Esophagus squamous epithelium (tissue), 5 donors: ENCODE data around the gene ANKLE1. TPM values are rescaled to one million over a fixed set of nuclear protein-coding genes. Genes with fewer than 3 reads are reported as not detected.

ENCODE experiments used
- DNase-seq: peaks from one replicate; lab custom pipeline; 2025; lab: John Stamatoyannopoulos, UW
- H3K27ac ChIP-seq, 4 donors: fragments of 200-600 bp; sonication (generic); one replicate each; pipeline ENCODE4 v1.5.1; 2016 to 2019; ENCODE audit warnings: mild to moderate bottlenecking in 1 of 4
- H3K27me3 ChIP-seq, 4 donors: fragments of 200-600 bp; sonication (generic); 1 replicate in 3 of 4; 2 replicates in 1 of 4; pipeline versions ENCODE4 v1.5.1 to v1.6.0; 2017 to 2021; ENCODE audit warnings: antibody characterized with exemption in 1 of 4
- H3K36me3 ChIP-seq, 3 donors: fragments of 200-600 bp; sonication (generic); one replicate each; pipeline ENCODE4 v1.5.1; 2016 to 2019
- H3K4me1 ChIP-seq, 3 donors: fragments of 200-600 bp; sonication (generic); one replicate each; pipeline ENCODE4 v1.5.1; 2017 to 2019
- H3K4me3 ChIP-seq, 4 donors: fragments of 200-600 bp; sonication (generic); 1 replicate in 3 of 4; 2 replicates in 1 of 4; pipeline ENCODE4 v1.5.1; 2016 to 2019; ENCODE audit warnings: mild to moderate bottlenecking in 2 of 4, moderate library complexity in 1 of 4
- H3K9me3 ChIP-seq, 3 donors: fragments of 200-600 bp; sonication (generic); one replicate each; pipeline ENCODE4 v1.5.1; 2016 to 2019
- POLR2A ChIP-seq, 4 donors: fragments of 450-650 bp; IDR thresholded peaks; one replicate each; pipeline ENCODE4 v1.6.1; 2017; ENCODE audit warnings: antibody characterized with exemption in 4 of 4, mild to moderate bottlenecking in 4 of 4, moderate library complexity in 3 of 4
- WGBS, 2 donors: methylation state at CpG; one replicate each; pipeline ENCODE4 v1.1.5; 2018; 5-methylcytosine and 5-hydroxymethylcytosine counted together
- intact Hi-C: fragments of 100-400 bp; cut with DNase I; formaldehyde crosslinking; loops from one replicate; pipeline ENCODE4 v1.15.0; 2022
- total RNA-seq, 4 donors: library from RNA; depleted of rRNA; stranded (reverse); fragments of >200 nt; gene quantifications; one replicate each; pipeline ENCODE4 v1.1.0, GENCODE V29; 2016
- TF ChIP-seq, protein P1 (sequence below), 6 experiments: fragments of 450-650 bp in 4 of 6; fragments of 200-600 bp in 2 of 6; sonication (generic) in 2 of 6; IDR thresholded peaks; one replicate each; pipeline ENCODE4 v1.5.1; 2016 to 2019; ENCODE audit warnings: antibody characterized with exemption in 6 of 6, mild to moderate bottlenecking in 4 of 6, moderate library complexity in 4 of 6
- donor health status: DM: yes; HTN: yes; CAD: no.

ANKLE1 gene
- total RNA-seq, 4 donors from 2014 or later = 0.12 to 0.57 (median 0.22) TPM; not detected in 1

DNA sequence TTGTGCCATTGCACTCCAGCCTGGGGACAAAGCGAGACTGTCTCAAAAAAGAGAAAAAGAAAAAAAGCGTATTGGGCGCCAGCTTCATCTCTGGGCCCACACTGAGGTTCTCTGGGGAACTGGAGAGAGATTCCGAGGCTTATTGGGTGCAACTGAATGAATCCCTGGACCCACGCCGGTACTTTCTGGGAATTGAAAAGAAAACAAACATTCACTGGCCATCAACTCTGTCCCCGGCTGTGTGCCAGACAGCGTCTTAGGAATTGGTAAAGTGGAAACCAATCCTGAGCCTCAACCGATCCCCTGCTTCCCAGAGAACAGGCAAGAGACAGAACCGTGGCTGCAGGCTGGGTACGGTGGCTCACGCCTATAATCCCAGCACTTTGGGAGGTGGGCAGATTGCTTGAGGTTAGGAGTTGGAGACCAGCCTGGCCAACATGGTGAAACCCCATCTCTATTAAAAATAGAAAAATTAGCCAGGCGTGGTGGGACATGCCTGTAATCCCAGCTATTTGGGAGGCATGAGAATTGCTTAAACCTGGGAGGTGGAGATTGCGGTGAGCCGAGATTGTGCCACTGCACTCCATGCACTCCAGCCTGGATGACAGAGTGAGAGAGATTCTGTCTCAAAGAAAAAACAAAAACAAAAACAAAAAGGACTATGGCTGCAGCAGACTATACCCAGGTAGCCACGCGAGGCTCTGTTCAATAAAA is 44.3 kb downstream of the ANKLE1 start:
- 56 to 61% methylated on average over 13 of the region's 17 CpGs for WGBS, 2 donors
- intact Hi-C loops = no loop called here
- TF ChIP-seq, protein P1, sequence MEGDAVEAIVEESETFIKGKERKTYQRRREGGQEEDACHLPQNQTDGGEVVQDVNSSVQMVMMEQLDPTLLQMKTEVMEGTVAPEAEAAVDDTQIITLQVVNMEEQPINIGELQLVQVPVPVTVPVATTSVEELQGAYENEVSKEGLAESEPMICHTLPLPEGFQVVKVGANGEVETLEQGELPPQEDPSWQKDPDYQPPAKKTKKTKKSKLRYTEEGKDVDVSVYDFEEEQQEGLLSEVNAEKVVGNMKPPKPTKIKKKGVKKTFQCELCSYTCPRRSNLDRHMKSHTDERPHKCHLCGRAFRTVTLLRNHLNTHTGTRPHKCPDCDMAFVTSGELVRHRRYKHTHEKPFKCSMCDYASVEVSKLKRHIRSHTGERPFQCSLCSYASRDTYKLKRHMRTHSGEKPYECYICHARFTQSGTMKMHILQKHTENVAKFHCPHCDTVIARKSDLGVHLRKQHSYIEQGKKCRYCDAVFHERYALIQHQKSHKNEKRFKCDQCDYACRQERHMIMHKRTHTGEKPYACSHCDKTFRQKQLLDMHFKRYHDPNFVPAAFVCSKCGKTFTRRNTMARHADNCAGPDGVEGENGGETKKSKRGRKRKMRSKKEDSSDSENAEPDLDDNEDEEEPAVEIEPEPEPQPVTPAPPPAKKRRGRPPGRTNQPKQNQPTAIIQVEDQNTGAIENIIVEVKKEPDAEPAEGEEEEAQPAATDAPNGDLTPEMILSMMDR (IDR thresholded peaks at IDR 0.05) = no peak
- no peak for TF ChIP-seq POLR2A (IDR thresholded peaks at IDR 0.05)
- Histone ChIP-seq H3K9me3 (no peaks in the 10 kb centered on the region), H3K4me3 (no peak overlapping the region), H3K36me3 (peaks cover 0 to 42% (median 5%) of the 10 kb centered on the region in 3 donors), H3K4me1 (peaks cover 27 to 75% (median 27%) of the 10 kb centered on the region in 3 donors), H3K27ac (peak overlapping the region in 1 of 4 donors; percentile 36), H3K27me3 (peaks cover 0 to 28% (median 2%) of the 10 kb centered on the region in 4 donors)
- DNase-seq = no peak

DNA sequence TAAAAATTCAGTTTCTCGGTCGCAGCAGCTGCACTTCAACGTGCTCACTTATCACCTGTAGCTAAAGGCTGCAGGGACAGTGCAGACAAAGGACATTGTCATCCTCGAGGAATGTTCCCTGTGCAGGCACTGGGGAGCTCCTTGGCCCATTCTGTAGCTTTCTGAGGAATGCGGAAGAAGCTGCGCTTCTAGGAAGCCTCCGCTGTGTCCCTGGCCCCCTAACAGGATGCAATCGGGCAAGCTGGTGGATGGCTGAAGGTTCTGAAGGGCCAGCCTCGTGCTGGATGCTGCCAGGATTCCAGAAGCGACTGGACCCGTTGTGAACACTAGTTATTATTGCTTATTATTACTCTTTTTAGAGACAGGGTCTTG is 44.9 kb downstream of the ANKLE1 start:
- H3K27ac ChIP-seq = peak overlapping the region in 1 of 4 donors; percentile 36
- intact Hi-C loops = no loop called here
- H3K27me3 ChIP-seq = peaks cover 0 to 33% (median 2%) of the 10 kb centered on the region in 4 donors
- H3K4me1 ChIP-seq = peaks cover 27 to 75% (median 27%) of the 10 kb centered on the region in 3 donors
- no peak overlapping the region for H3K4me3 ChIP-seq
- H3K36me3 ChIP-seq = peaks cover 0 to 36% (median 5%) of the 10 kb centered on the region in 3 donors
- DNase-seq = no peak
- WGBS, 2 donors = 77 to 81% methylated on average over 6 to 9 of the region's 11 CpGs
- TF ChIP-seq, protein P1 (IDR thresholded peaks at IDR 0.05) = no peak
- TF ChIP-seq POLR2A (IDR thresholded peaks at IDR 0.05) = no peak
- H3K9me3 ChIP-seq = no peaks in the 10 kb centered on the region

- Histone ChIP-seq H3K27ac (peak overlapping the region in 1 of 4 donors; percentile 46), H3K4me1 (peaks cover 27 to 75% (median 27%) of the 10 kb centered on the region in 3 donors), H3K4me3 (no peak overlapping the region), H3K9me3 (no peaks in the 10 kb centered on the region), H3K36me3 (peaks cover 0 to 33% (median 0%) of the 10 kb centered on the region in 3 donors), H3K27me3 (peaks cover 0 to 35% (median 2%) of the 10 kb centered on the region in 4 donors)
- WGBS, 2 donors = 90 to 100% methylated on average over 3 to 9 of the region's 27 CpGs
- DNase-seq = no peak
- TF ChIP-seq, protein P1 (IDR thresholded peaks at IDR 0.05) = no peak
- TF ChIP-seq POLR2A (IDR thresholded peaks at IDR 0.05) = no peak
- intact Hi-C loops = no loop called here
Measured at GRCh38 chr19:17327068-17327653, 45.5 kb downstream of the ANKLE1 start.

DNA sequence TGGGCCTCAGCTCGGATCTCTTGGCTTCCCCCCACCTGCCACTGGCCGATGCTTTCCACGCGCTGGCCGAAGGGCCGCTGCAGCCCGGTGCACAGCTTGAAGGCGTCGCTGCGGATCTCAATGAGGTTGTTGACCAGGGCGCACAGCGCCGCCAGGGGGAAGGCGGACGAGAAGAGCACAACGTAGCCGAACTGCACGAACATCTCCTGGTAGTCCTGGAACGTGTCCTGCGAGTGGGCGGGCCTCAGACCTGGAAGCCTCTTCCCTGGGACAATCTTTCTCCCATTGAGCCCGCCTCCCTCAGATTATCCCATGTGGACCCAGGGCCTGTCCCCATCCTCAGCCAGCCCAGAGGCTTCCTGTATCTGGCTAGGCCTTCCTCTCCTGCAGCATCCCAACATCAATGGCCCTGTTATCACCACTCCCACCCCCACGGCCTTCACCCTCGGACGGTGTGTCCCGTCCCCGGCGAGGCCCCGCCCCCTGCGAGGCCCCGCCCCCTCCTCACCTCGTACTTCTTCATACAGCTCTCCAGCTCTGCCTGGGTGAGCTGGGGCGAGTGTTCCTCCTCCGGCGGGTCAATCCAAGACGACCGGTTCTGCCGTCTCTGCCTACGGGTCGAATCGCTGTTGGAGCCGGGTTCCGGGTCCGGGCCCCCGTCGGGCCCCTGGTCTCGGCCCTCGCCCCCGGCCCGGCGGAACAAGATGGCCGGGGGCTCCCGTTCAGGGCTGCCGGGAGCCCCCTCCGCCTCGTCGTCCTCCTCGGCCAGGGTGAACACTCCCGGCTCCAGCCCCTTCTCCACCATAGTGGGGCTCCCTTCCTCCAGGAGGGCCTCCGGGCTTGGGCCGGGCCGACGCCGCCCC is 46.2 kb downstream of the ANKLE1 start:
- Histone ChIP-seq H3K4me3 (peak overlapping the region; percentile 30 to 67 (median 46)), H3K9me3 (no peaks in the 10 kb centered on the region), H3K27me3 (peaks cover 0 to 38% (median 2%) of the 10 kb centered on the region in 4 donors), H3K4me1 (peaks cover 27 to 72% (median 27%) of the 10 kb centered on the region in 3 donors), H3K27ac (peak overlapping the region; percentile 46 to 72 (median 58)), H3K36me3 (peaks cover 0 to 33% (median 0%) of the 10 kb centered on the region in 3 donors)
- 20 to 29% methylated on average over 15 to 23 of the region's 64 CpGs for WGBS, 2 donors
- DNase-seq = no peak
- intact Hi-C loops = no loop called here
- TF ChIP-seq, protein P1 (IDR thresholded peaks at IDR 0.05) = peak in 4 of 6 experiments; percentile 51 to 75 (median 53)
- peak in 1 of 4 donors; percentile 35 for TF ChIP-seq POLR2A (IDR thresholded peaks at IDR 0.05)
